ENCODE measurements around the gene FOXP1.
"Not testable (repeated sequence)": the region's sequence is repeated elsewhere in the genome, so short reads cannot be mapped to it uniquely, and the experiment has no call there.

Gene FOXP1

DNA sequence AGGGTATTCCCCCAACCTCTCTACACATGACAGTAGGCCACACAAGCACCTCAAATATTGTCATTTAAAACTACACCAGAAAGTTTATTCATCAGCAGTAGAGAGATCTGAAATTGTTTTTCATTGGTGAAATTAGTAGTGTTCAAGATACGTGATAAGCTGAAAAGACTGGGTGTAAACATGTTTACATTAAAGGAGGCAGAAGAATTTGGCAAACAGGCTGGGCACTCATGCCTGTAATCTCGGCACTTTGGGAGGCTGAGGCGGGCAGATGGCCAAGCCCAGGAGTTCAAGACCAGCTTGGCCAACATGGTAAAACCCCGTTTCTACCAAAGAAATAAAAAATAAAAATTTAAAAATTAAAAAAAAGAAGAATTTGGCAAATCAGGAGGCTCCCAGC lies 255.6 kb downstream of the FOXP1 start:
- DNase-seq (ENCODE audit: low spot score): no peak

DNA sequence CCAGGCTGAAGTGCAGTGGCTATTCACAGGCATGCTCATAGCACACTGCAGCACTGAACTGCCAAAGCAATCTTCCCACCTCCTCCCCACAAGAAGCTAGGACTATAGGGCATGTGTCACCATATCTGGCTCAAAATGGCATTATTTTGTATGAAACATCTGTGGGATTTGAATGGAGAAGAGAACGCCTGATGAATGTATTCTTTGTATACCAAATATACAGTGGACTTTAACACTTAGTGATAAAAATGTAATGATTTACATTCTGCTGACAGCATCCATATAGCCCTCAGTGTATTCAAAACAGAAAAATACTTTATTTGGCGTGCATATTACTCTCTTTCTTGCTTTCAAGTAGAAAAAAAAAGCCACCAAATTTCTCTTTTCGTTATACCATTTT lies 257.8 kb downstream of the FOXP1 start:
- no peak for DNase-seq (ENCODE audit: low spot score)

DNA sequence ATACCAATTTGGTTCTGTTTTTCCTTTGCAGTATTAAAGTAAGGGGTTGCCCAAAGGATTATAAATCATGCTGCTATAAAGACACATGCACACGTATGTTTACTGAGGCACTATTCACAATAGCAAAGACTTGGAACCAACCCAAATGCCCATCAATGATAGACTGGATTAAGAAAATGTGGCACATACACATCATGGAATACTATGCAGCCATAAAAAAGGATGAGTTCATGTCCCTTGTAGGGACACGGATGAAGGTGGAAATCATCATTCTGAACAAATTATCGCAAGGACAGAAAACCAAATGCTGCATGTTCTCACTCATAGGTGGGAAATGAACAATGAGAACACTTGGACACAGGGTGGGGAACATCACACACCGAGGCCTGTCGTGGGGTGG lies 259.3 kb downstream of the FOXP1 start:
- DNase-seq (ENCODE audit: low spot score): not testable (repeated sequence)

GRCh38 chr3:71323558-71323957 lies 260.0 kb downstream of the FOXP1 start:
- no peak for DNase-seq (ENCODE audit: low spot score)

DNA sequence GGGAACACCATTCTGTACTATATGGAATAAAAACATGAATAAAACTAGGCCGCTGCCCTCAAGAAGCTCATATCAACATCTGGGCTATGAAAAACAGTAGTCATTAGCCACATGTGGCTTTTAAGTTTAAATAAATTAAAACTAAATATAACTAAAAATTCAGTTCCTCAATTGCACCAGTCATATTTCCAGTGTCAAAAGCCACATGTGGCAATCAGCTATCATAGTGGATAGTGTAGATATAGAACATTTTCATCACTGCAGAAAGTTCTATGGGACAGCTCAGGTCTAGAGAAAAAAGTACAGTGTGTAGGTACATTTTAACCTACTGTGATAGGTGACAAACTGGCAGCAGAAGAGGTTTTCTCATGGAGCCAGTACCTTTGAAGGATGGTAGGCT lies 261.4 kb downstream of the FOXP1 start:
- DNase-seq (ENCODE audit: low spot score): no peak

GRCh38 chr3:71319771-71320170 lies 263.8 kb downstream of the FOXP1 start:
- DNase-seq (ENCODE audit: low spot score): no peak

- DNase-seq (ENCODE audit: low spot score): no peak
Observed at GRCh38 chr3:71318458-71318827, 265.1 kb downstream of the FOXP1 start.

GRCh38 chr3:71317749-71318457 lies 265.6 kb downstream of the FOXP1 start:
- no peak for DNase-seq (ENCODE audit: low spot score)

GRCh38 chr3:71317140-71317539 lies 266.4 kb downstream of the FOXP1 start:
- no peak for DNase-seq (ENCODE audit: low spot score)

- DNase-seq (ENCODE audit: low spot score): no peak
Observed at GRCh38 chr3:71316066-71316777, 267.3 kb downstream of the FOXP1 start.

GRCh38 chr3:71315431-71315830 lies 268.1 kb downstream of the FOXP1 start:
- no peak for DNase-seq (ENCODE audit: low spot score)

- no peak for DNase-seq (ENCODE audit: low spot score)
Observed at GRCh38 chr3:71313844-71314243, 269.7 kb downstream of the FOXP1 start.

- DNase-seq (ENCODE audit: low spot score): no peak
Observed at GRCh38 chr3:71312461-71312860, 271.1 kb downstream of the FOXP1 start.

- no peak for DNase-seq (ENCODE audit: low spot score)
Observed at GRCh38 chr3:71311661-71312046, 271.9 kb downstream of the FOXP1 start.

- DNase-seq (ENCODE audit: low spot score): no peak
Observed at GRCh38 chr3:71310980-71311660, 272.4 kb downstream of the FOXP1 start.

DNA sequence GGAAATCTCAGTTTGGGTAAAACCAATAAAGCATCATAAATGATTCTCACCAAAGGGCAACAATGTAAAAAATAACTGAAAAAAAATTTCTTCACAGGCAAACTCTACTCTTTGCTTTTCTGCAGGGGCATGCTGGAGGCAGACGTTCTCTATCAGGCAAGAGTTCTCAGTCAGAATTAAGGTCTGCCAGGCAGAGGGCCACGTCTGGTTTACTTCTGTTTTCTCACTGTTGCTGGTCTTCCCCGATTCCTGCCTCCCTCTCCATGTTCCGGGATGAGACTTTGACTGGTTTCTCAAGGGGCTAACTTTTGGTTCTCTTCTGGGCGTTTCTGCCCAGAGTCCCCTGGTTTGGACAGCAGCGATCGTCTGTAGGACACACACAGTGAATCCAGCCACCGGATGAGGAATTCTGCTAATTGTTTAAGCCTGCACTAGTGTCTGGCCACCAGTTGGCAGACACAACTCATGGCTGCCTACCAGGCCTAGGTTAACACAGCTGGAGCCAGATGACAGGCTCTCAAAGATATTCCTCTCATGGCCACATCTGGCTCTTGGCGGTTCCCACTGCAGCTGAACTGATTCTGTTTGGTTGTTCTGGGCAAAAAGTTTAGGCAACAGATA lies 273.1 kb downstream of the FOXP1 start:
- DNase-seq (ENCODE audit: low spot score): no peak

DNA sequence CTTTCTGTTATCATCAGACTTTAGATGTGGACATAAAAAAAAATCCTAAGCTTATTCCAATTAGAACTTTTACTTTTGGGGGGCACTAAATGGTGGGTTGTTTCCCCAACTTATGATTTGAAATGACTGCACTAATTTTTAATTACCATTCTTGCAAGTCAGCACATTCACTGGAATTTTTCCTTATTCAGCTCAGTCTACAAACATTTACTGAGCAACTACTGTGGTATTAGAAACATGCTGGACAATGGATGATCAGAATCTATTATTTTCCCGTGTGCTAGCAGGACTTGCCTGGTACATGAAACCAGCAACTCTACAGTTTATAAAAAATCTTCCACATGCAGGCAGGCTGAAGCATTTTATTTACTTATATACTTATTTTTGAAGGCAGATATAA lies 273.6 kb downstream of the FOXP1 start:
- no peak for DNase-seq (ENCODE audit: low spot score)

DNA sequence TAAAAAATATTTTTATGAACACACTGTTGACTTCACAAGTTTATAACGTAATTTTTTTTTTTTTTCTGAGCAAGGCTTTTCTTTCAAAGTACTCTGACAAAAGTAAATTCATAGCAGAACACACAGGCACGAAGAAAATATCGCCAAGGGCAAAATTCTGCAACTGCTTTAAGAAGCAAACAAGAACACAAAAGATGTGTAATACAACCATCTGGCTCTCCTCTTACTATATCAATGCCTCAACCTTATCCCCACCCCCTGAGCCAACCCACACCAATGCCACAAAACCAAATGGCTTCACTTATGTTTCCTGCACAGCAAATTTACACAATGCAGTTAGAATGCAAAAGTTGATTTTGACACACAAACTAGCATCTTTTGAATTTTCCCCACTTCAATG lies 274.2 kb downstream of the FOXP1 start:
- DNase-seq (ENCODE audit: low spot score): no peak

- no peak for DNase-seq (ENCODE audit: low spot score)
Observed at GRCh38 chr3:71308836-71309235, 274.7 kb downstream of the FOXP1 start.

GRCh38 chr3:71307991-71308697 lies 275.4 kb downstream of the FOXP1 start:
- no peak for DNase-seq (ENCODE audit: low spot score)

DNA sequence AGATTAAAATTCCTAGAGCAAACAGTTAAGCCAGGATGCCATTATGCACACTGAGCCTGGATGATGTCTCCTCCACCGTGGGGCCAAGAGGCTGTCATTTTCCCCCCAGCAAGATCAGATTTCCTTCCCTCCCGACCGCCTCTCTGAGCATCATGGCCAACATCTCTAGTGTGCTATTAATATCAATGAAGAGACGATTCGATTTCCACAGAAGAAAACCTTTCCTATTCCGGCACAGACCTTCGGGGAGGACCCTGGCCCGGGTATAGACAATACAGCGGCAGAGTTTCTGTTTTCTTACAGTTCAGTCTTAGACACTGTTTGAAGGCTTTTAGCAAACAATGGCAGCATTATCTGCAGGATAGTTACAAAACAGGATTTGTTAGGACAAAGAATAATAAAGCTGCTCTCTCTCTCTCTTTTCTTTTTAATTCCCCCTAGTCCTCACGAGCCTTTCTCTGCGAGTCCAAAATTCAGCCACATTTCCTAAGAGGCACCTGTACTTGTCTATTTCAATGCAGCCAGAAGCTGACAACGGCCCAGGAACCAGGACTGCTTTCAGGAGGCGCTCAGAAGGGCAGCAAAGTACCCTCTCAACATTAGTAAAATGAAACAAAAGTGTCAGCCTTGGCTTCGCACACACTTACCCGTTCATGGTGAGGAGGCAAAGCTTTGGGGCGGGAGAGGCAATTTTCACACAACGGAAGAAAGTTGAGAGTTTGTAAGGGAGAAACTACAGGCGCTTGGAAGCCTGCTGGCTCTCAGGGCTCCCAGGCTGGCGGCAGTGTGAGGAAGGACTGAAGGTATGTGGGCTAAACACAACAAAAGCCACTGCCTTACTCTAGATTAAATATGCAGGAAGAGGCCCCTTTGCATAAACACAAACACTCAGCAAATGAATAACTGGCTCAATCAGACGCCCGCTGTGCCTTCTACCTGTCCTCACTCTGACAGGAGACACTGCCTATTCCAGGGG lies 278.0 kb downstream of the FOXP1 start:
- no peak for DNase-seq (ENCODE audit: low spot score)
